Measurements from ENCODE around the gene KIF6. TPM values are rescaled to one million over a fixed set of nuclear protein-coding genes. Genes with fewer than 3 reads are reported as not detected.
A peak's percentile ranks its signal among the peaks of the same experiment; 100 is the strongest.

Gene KIF6
- total and polyA plus RNA-seq, 4 donors = 2.0 to 4.8 (median 2.9) TPM

- Histone ChIP-seq H3K4me3 (ENCODE audit: low read depth, low read length) (no peak overlapping the region), H3K27ac (ENCODE audit: low read depth, low read length) (no peak overlapping the region), H3K9me3 (ENCODE audit: control insufficient read depth, insufficient read depth, low read length) (peaks cover 2% of the 10 kb centered on the region), H3K27me3 (ENCODE audit: control insufficient read depth, insufficient read depth, low read length) (peaks cover 2% of the 10 kb centered on the region), H3K4me1 (ENCODE audit: control insufficient read depth, insufficient read depth, low read length) (no peaks in the 10 kb centered on the region), H3K36me3 (ENCODE audit: control insufficient read depth, insufficient read depth, low read length) (no peaks in the 10 kb centered on the region)
- WGBS (ENCODE audit: insufficient coverage) = 79% methylated on average over 5 of the region's 8 CpGs
- DNase-seq (ENCODE audit: low read depth in 4 of 6, low spot score in 6 of 6) = no peak
Observed at GRCh38 chr6:39669207-39669972, 55.8 kb downstream of the KIF6 start.

- Histone ChIP-seq H3K4me1 (ENCODE audit: control insufficient read depth, insufficient read depth, low read length) (no peaks in the 10 kb centered on the region), H3K36me3 (ENCODE audit: control insufficient read depth, insufficient read depth, low read length) (no peaks in the 10 kb centered on the region), H3K4me3 (ENCODE audit: low read depth, low read length) (no peak overlapping the region), H3K27ac (ENCODE audit: low read depth, low read length) (no peak overlapping the region), H3K9me3 (ENCODE audit: control insufficient read depth, insufficient read depth, low read length) (no peaks in the 10 kb centered on the region), H3K27me3 (ENCODE audit: control insufficient read depth, insufficient read depth, low read length) (peaks cover 2% of the 10 kb centered on the region)
- no peak for DNase-seq (ENCODE audit: low read depth in 4 of 6, low spot score in 6 of 6)
- WGBS (ENCODE audit: insufficient coverage) = 59% methylated on average over 6 of the region's 9 CpGs
Observed at GRCh38 chr6:39666706-39667489, 58.3 kb downstream of the KIF6 start.

GRCh38 chr6:39665861-39666260, 59.3 kb downstream of the KIF6 start:
- 88% methylated on average over 1 of the region's 1 CpG for whole genome bisulfite sequencing (ENCODE audit: insufficient coverage)
- no peaks in the 10 kb centered on the region for H3K36me3 ChIP-seq (ENCODE audit: control insufficient read depth, insufficient read depth, low read length)
- H3K4me1 ChIP-seq (ENCODE audit: control insufficient read depth, insufficient read depth, low read length) = no peaks in the 10 kb centered on the region
- no peak overlapping the region for H3K27ac ChIP-seq (ENCODE audit: low read depth, low read length)
- H3K27me3 ChIP-seq (ENCODE audit: control insufficient read depth, insufficient read depth, low read length) = no peaks in the 10 kb centered on the region
- no peak for DNase-seq (ENCODE audit: low read depth in 4 of 6, low spot score in 6 of 6)
- no peak overlapping the region for H3K4me3 ChIP-seq (ENCODE audit: low read depth, low read length)
- H3K9me3 ChIP-seq (ENCODE audit: control insufficient read depth, insufficient read depth, low read length) = no peaks in the 10 kb centered on the region

- H3K27ac ChIP-seq (ENCODE audit: low read depth, low read length) = no peak overlapping the region
- H3K36me3 ChIP-seq (ENCODE audit: control insufficient read depth, insufficient read depth, low read length) = no peaks in the 10 kb centered on the region
- H3K4me1 ChIP-seq (ENCODE audit: control insufficient read depth, insufficient read depth, low read length) = no peaks in the 10 kb centered on the region
- WGBS (ENCODE audit: insufficient coverage) = no CpG with 5 or more reads among the region's 4 CpGs
- DNase-seq (ENCODE audit: low read depth in 4 of 6, low spot score in 6 of 6) = no peak
- no peaks in the 10 kb centered on the region for H3K27me3 ChIP-seq (ENCODE audit: control insufficient read depth, insufficient read depth, low read length)
- no peak overlapping the region for H3K4me3 ChIP-seq (ENCODE audit: low read depth, low read length)
- no peaks in the 10 kb centered on the region for H3K9me3 ChIP-seq (ENCODE audit: control insufficient read depth, insufficient read depth, low read length)
Observed at GRCh38 chr6:39664173-39664572, 61.0 kb downstream of the KIF6 start.

- no peaks in the 10 kb centered on the region for H3K9me3 ChIP-seq (ENCODE audit: control insufficient read depth, insufficient read depth, low read length)
- H3K27ac ChIP-seq (ENCODE audit: low read depth, low read length) = no peak overlapping the region
- DNase-seq (ENCODE audit: low read depth in 4 of 6, low spot score in 6 of 6) = no peak
- H3K36me3 ChIP-seq (ENCODE audit: control insufficient read depth, insufficient read depth, low read length) = no peaks in the 10 kb centered on the region
- no CpG with 5 or more reads among the region's 2 CpGs for WGBS (ENCODE audit: insufficient coverage)
- no peak overlapping the region for H3K4me3 ChIP-seq (ENCODE audit: low read depth, low read length)
- H3K27me3 ChIP-seq (ENCODE audit: control insufficient read depth, insufficient read depth, low read length) = no peaks in the 10 kb centered on the region
- H3K4me1 ChIP-seq (ENCODE audit: control insufficient read depth, insufficient read depth, low read length) = no peaks in the 10 kb centered on the region
Observed at GRCh38 chr6:39657355-39658135, 67.7 kb downstream of the KIF6 start.

GRCh38 chr6:39654121-39654520, 71.1 kb downstream of the KIF6 start:
- DNase-seq (ENCODE audit: low read depth in 4 of 6, low spot score in 6 of 6) = no peak
- H3K36me3 ChIP-seq (ENCODE audit: control insufficient read depth, insufficient read depth, low read length) = no peaks in the 10 kb centered on the region
- no peak overlapping the region for H3K4me3 ChIP-seq (ENCODE audit: low read depth, low read length)
- WGBS (ENCODE audit: insufficient coverage) = 75% methylated on average over 1 of the region's 1 CpG
- no peaks in the 10 kb centered on the region for H3K27me3 ChIP-seq (ENCODE audit: control insufficient read depth, insufficient read depth, low read length)
- no peak overlapping the region for H3K27ac ChIP-seq (ENCODE audit: low read depth, low read length)
- H3K9me3 ChIP-seq (ENCODE audit: control insufficient read depth, insufficient read depth, low read length) = no peaks in the 10 kb centered on the region
- no peaks in the 10 kb centered on the region for H3K4me1 ChIP-seq (ENCODE audit: control insufficient read depth, insufficient read depth, low read length)

- Histone ChIP-seq H3K36me3 (ENCODE audit: control insufficient read depth, insufficient read depth, low read length) (no peaks in the 10 kb centered on the region), H3K9me3 (ENCODE audit: control insufficient read depth, insufficient read depth, low read length) (no peaks in the 10 kb centered on the region), H3K27ac (ENCODE audit: low read depth, low read length) (no peak overlapping the region), H3K4me1 (ENCODE audit: control insufficient read depth, insufficient read depth, low read length) (no peaks in the 10 kb centered on the region), H3K27me3 (ENCODE audit: control insufficient read depth, insufficient read depth, low read length) (no peaks in the 10 kb centered on the region), H3K4me3 (ENCODE audit: low read depth, low read length) (no peak overlapping the region)
- DNase-seq (ENCODE audit: low read depth in 4 of 6, low spot score in 6 of 6) = peak in 1 of 6 donors; percentile 43
- 14% methylated on average over 1 of the region's 2 CpGs for WGBS (ENCODE audit: insufficient coverage)
Observed at GRCh38 chr6:39653612-39654011, 71.6 kb downstream of the KIF6 start.

- no peak for DNase-seq (ENCODE audit: low read depth in 4 of 6, low spot score in 6 of 6)
- H3K36me3 ChIP-seq (ENCODE audit: control insufficient read depth, insufficient read depth, low read length) = no peaks in the 10 kb centered on the region
- no peaks in the 10 kb centered on the region for H3K9me3 ChIP-seq (ENCODE audit: control insufficient read depth, insufficient read depth, low read length)
- no CpG with 5 or more reads among the region's 2 CpGs for WGBS (ENCODE audit: insufficient coverage)
- H3K27me3 ChIP-seq (ENCODE audit: control insufficient read depth, insufficient read depth, low read length) = no peaks in the 10 kb centered on the region
- no peaks in the 10 kb centered on the region for H3K4me1 ChIP-seq (ENCODE audit: control insufficient read depth, insufficient read depth, low read length)
- no peak overlapping the region for H3K27ac ChIP-seq (ENCODE audit: low read depth, low read length)
- H3K4me3 ChIP-seq (ENCODE audit: low read depth, low read length) = no peak overlapping the region
Observed at GRCh38 chr6:39649996-39650395, 75.2 kb downstream of the KIF6 start.

GRCh38 chr6:39646751-39647420, 78.3 kb downstream of the KIF6 start:
- Histone ChIP-seq H3K4me3 (ENCODE audit: low read depth, low read length) (no peak overlapping the region), H3K27ac (ENCODE audit: low read depth, low read length) (no peak overlapping the region), H3K27me3 (ENCODE audit: control insufficient read depth, insufficient read depth, low read length) (no peaks in the 10 kb centered on the region), H3K9me3 (ENCODE audit: control insufficient read depth, insufficient read depth, low read length) (no peaks in the 10 kb centered on the region), H3K36me3 (ENCODE audit: control insufficient read depth, insufficient read depth, low read length) (no peaks in the 10 kb centered on the region), H3K4me1 (ENCODE audit: control insufficient read depth, insufficient read depth, low read length) (no peaks in the 10 kb centered on the region)
- DNase-seq (ENCODE audit: low read depth in 4 of 6, low spot score in 6 of 6) = no peak
- 100% methylated on average over 2 of the region's 5 CpGs for WGBS (ENCODE audit: insufficient coverage)
